GM18507 (cell line): Measurements from ENCODE around the gene CARD8.
"Not testable (repeated sequence)": the region's sequence is repeated elsewhere in the genome, so short reads cannot be mapped to it uniquely, and the experiment has no call there.

ENCODE experiments used
- DNase-seq: peaks from one replicate; pipeline ENCODE4 v3.0.0; 2011; ENCODE audit warnings: low read depth; ENCODE audit not compliant: insufficient read length; ENCODE audit errors: extremely low spot score
- FAIRE-seq: peaks from 2 replicates; lab custom pipeline; 2011; peaks lifted over from hg19 to GRCh38; lab: Jason Lieb, UNC

The CARD8 gene

GRCh38 chr19:48269617-48270026 lies 13.9 kb upstream of the CARD8 start:
- not testable (repeated sequence) for DNase-seq, FAIRE-seq

- not testable (repeated sequence) for DNase-seq, FAIRE-seq
These were observed 9.6 kb upstream of the CARD8 start for GRCh38 chr19:48265326-48265725.

DNA sequence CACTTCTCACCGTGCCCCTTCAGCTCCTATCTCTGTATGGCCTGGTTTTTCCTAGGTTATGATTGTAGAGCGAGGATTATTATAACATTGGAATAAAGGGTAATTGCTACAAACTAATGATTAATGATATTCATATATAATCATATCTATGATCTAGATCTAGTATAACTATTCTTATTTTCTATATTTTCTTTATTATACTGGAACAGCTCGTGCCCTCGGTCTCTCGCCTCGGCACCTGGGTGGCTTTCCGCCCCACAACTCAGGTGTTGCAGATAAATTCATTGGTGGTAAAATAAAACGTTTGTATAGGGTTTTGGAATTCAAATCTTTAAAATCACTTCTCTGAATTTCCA lies 4.6 kb upstream of the CARD8 start:
- FAIRE-seq, DNase-seq: not testable (repeated sequence)

DNA sequence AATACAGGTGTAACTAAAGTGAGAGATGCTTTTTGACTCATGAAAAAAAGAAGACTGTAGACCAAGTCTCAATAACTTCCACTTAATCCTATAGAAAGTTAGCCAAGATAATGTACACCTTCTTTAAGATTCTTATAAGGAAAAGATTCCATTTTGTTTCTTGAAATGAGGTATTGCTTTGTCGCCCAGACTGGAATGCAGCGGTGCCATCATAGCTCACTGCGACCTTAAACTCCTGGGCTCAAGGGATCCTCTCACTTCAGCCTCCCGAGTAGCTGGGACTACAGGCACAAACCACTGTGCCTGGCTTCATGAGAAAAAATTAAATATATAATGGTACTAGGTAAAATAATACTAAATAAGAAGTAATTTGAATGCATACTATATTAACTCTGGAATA lies 3.3 kb upstream of the CARD8 start:
- FAIRE-seq: peak; percentile 55

GRCh38 chr19:48258350-48258749 lies 2.6 kb upstream of the CARD8 start:
- no peak for DNase-seq

More for the DNA sequence above, 3.3 kb upstream of the CARD8 start:
- not testable (repeated sequence) for DNase-seq

DNA sequence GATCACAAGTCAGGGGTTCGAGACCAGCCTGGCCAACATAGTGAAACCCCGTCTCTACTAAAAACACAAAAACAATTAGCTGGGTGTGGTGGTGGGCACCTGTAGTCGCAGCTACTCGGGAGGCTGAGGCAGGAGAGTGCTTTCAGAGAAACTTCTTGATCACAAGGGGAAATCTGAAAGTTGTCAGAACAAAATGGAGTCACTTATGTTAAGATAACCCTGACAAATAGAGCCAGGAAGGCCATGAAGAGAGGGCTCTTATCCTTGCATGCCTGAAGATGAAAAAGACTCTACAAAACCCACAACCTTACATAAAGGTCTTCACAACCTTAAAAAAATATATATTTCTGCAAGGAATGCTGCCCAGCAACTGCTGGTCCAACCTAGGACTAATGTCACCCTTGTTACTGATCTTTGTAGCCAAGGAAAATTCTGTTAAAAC lies 1.2 kb downstream of the CARD8 start:
- DNase-seq (no peak), FAIRE-seq (no peak)

More at GRCh38 chr19:48258350-48258749, 2.6 kb upstream of the CARD8 start:
- FAIRE-seq: peak; percentile 84

DNA sequence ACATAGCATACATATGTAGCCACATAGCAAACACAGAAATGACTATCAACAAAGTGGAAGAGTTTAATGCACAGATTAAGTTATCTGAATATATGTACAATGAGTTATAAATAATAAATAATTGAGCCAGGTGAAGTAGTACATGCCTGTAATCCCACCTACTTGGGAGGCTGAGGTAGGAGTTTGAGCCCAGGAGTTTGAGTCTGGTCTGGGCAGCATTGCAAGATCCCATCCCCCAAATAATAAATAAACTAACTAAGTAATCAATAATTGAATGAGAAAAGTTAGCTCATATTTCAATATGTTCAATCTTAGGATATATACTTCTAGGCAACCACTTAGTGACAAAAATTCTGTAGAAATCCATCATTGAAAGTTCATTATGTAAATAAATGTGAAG lies 1.7 kb downstream of the CARD8 start:
- DNase-seq: no peak
- FAIRE-seq: no peak

DNA sequence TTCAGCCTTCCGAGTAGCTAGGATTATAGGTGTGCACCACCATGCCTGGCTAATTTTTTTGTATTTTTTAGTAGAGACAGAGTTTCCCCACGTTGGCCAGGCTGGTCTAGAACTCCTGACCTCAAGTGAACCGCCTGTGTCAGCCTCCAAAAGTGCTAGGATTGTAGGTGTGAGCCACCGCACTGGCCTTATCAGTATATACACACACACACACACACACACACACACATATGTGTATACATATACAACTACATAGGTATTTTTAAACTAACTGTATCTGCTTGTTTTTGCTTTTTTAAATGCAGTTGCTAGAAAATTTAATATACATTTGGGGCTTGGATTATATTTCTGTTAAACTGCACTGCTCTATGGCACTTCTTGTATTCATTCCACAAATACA lies 3.1 kb downstream of the CARD8 start:
- DNase-seq: no peak
- FAIRE-seq: no peak

GRCh38 chr19:48250290-48251025 lies 5.3 kb downstream of the CARD8 start:
- peak; percentile 66 for FAIRE-seq
- no peak for DNase-seq

DNA sequence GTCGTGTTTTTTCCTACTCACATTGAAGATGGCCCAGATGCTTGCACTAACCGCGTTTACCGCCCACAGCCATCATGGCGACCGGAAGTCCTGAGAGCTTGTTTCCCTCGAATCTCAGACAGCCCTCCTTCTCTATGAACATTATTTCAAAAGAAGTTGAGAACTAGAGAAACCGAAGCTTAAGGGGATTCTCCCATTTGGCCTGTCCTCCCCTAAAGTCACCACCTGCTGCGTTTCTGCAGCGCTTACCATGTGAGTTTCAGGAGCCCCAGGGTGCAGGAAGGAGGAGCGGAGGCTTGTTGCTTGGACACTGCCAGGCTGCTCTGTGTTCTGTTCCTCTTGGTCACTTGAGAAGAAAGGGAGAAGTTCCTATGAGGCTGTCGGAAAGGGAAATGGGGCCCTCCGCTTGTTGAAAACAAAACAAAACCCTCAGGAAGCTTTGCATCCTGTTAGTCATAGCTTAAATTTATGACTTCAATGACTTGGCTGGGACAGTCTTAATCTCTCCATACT lies 6.2 kb downstream of the CARD8 start:
- FAIRE-seq: peak; percentile 96
- peak; percentile 28 for DNase-seq

GRCh38 chr19:48248081-48248833 lies 7.5 kb downstream of the CARD8 start:
- FAIRE-seq (peak; percentile 54), DNase-seq (no peak)

DNA sequence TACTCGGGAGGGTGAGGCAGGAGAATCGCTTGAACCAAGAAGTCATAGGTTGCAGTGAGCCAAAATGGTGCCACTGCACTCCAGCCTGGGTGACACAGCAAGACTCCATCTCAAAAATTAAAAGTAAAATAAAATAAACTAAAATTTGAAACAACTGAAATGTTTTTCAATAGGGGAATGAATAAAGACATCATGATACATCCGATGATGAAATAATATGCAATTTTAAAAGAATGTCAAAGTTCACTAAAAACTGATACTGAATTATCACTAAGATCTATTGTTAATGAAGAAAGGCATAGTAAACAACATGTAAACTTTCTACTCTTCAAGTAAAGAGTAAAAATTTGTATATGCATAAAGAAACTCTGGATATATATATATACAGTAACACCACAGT lies 8.5 kb downstream of the CARD8 start:
- DNase-seq: no peak
- FAIRE-seq: no peak

- FAIRE-seq (peak; percentile 47), DNase-seq (no peak)
These were observed 9.6 kb downstream of the CARD8 start for GRCh38 chr19:48246101-48246500.

- peak; percentile 93 for FAIRE-seq
- no peak for DNase-seq
These were observed 11.4 kb downstream of the CARD8 start for GRCh38 chr19:48244281-48244680.

GRCh38 chr19:48241771-48242170 lies 13.9 kb downstream of the CARD8 start:
- FAIRE-seq, DNase-seq: not testable (repeated sequence)

DNA sequence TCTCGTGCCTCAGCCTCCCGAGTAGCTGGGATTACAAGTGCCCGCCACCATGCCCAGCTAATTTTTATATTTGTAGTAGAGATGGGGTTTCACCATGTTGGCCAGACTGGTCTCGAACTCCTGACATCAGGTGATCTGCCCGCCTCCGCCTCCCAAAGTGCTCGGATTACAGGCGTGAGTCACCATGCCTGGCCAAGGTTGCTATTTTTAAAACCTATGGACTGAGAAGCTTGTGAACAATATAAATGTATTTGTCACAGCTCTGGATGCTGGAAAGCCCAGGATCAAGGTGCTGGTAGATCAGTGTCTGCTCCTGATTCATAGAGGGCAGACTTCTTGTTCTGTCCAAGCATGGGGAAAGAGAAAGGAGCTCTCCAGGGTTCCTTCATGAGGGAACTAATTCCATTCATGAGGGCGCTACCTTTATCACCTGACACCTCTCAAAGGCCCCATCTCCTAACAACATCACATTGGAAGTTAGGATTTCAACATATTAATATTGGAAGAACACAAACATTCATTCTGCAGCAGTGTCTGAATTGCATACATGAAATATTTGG lies 16.1 kb downstream of the CARD8 start:
- FAIRE-seq: no peak
- no peak for DNase-seq

- DNase-seq (no peak), FAIRE-seq (no peak)
These were observed 16.6 kb downstream of the CARD8 start for GRCh38 chr19:48239120-48239519.

GRCh38 chr19:48237057-48237456 lies 18.7 kb downstream of the CARD8 start:
- FAIRE-seq: no peak

DNA sequence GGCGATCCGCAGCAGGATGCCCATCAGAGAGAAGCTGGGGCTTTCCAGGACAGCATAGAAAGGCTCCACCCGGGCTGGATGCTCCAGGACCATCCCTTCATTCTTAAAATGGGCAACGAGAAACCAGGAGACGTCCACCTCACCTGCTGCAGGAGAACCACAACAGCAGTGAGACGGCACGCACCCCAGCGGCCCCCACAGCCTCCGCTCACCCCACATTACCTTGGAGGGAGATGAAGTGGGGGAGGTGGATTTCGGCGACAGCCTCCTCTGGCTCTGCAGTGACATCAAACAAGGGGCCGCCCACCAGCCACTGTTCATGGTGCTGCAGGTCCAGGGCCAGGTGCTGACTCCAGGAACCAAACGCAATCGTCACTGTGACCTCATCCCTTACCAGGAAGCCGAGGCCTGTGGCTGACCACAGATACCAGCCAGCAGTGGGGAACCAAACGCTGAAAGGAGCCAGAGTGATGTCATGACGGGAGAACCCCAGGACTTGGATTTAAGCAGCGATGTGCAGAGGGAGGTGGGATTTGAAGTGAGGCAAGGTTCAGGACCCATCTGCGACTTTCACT lies 25.1 kb downstream of the CARD8 start:
- FAIRE-seq: no peak

More at GRCh38 chr19:48237057-48237456, 18.7 kb downstream of the CARD8 start:
- DNase-seq: no peak

DNA sequence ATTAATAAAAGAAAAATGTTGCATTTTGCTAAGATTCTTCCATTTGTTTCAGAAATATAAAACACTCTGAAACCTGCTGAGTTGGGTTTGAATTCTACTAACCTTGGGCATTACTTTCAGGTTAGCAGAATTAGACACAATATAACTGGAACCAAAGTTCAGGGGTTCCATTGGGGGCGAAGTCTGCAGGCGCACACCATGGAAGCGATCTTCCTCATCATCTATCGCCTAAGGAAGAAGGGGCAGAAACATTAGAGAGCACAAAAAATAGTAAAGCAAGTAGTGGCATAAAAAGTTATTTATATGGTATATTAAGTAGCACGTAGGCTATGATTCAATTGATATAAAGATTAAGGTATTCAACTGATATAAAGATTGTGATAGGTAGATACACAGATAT lies 34.1 kb downstream of the CARD8 start:
- DNase-seq: no peak
- FAIRE-seq: no peak

More for the DNA sequence above, 25.1 kb downstream of the CARD8 start:
- DNase-seq: no peak
